ENCODE results near the gene KREMEN2.
"Not testable (repeated sequence)": the region's sequence is repeated elsewhere in the genome, so short reads cannot be mapped to it uniquely, and the experiment has no call there.

The KREMEN2 gene, protein sequence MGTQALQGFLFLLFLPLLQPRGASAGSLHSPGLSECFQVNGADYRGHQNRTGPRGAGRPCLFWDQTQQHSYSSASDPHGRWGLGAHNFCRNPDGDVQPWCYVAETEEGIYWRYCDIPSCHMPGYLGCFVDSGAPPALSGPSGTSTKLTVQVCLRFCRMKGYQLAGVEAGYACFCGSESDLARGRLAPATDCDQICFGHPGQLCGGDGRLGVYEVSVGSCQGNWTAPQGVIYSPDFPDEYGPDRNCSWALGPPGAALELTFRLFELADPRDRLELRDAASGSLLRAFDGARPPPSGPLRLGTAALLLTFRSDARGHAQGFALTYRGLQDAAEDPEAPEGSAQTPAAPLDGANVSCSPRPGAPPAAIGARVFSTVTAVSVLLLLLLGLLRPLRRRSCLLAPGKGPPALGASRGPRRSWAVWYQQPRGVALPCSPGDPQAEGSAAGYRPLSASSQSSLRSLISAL

DNA sequence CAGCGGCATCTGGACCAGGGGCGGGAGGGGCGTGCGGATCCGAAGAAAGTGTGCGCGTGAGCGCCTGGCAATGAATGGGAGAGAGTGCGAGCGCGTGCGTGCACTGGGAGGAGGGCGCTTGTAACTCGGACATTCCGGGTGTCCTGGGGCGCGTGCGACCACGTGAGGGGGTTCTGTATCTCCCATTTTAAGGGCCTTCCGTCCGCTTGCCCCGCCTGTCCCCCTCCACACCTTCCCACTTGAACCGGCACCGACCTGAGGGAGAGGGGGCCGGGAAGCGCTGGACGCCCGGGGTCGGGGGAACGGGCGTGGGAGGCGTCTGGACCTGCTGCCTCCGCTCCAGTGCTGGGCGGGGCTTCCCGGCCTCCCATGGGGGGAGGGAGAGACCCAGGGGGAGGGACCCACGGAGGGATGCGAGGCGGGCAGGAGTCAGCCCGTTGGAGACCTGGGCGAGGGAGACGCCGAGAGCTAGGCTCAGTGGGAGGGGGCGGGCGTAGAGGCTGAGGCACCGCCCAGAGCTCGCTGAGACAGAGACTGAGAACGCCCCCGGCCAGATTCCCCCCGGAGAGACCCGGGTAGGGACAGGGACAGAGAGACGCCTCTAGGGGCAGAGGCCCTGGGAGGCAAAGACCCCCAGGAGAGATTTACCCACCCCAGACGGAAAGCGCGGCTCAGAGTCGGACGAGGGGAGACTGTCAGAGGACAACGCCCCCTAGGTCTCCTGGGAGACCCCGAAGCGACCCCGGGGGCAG, at the start of gene KREMEN2:
Gene KREMEN2, plus strand, starts transcription at position 553 of the 752 bp plus-strand sequence. CDS start 246 bp downstream, outside the sequence.
- DNase-seq, result peak in 1 of 4 experiments; percentile 26

DNA sequence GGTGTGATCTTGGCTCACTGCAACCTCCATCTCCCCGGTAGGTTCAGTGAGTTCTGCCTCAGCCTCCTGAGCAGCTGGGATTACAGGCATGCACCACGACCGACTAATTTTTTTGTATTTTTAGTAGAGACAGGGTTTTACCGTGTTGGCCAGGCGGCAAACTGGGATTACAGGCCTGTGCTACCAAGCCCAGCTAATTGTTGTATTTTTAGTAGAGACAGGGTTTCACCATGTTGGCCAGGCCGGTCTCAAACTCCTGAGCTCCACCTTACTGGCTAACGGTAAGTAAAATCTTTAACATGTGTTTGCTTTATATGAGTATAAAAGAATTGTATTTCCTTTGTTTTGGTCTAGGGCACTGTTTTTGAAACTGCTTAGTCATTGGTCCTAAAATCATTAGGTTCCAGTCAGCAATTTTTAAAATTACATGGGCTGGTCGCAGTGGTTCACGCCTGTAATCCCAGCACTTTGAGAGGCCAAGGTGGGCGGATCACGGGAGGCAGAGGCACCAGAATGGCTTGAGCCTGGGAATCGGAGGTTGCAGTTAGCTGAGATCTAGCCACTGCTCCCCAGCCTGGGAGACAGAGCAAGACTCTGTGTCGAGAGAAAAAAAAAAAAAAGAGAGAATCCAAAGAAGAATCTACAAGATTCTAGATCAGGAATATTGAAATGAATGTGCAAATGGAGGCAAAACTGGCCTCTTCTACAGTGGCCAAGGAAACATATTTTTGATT, 48.7 kb upstream of the KREMEN2 start:
- no peak for DNase-seq

DNA sequence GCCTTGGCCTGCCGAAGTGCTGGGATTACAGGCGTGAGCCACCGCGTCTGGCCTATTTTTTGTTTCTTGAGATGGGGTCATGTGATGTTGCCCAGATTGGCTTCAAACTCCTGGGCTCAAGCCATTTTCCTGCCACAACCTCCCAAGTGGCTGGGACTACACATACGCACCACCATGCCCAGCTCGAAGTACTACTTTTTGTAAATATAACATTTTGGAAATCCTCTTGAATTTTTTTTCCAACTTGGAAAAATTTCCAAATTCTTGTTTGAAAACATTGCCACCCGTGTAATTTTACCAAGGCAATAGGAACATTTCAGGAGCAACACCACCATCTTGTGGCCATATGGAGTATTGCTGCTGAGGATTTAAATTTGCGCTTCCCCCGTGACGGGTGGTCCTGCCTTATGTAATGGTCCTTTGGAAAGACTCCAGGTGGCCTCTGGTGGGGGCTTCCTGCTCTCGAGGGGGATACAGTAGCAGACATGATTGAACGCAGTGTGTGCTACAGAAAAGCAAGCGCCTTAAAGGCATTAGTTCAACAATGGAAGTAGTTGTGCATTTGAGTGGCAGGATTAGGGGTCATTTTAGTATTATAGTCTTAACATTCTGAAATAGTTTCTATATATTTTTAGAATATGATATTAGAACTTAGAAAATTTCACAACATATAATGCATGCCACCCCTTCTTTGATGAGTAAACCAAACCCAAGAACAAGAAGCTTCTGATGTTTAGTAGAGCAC, 44.4 kb upstream of the KREMEN2 start:
- DNase-seq, result peak in 2 of 4 experiments; percentile 39 to 42

DNA sequence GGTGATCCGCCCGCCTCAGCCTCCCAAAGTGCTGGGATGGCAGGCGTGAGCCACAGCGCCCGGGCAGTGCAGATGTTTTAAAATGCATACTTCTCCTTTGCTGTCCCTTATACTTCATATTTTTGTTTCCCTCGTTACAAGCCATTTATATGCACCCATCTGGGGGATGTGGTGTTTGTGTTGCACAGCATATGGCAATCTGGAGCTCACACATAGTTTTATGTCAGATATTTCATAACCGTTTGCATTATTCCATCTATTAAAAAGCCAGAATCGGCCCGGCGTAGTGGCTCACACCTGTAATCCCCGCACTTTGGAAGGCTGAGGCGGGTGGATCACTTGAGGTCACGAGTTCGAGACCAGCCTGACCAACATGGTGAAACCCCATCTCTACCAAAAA, 40.6 kb upstream of the KREMEN2 start:
- no peak for DNase-seq

DNA sequence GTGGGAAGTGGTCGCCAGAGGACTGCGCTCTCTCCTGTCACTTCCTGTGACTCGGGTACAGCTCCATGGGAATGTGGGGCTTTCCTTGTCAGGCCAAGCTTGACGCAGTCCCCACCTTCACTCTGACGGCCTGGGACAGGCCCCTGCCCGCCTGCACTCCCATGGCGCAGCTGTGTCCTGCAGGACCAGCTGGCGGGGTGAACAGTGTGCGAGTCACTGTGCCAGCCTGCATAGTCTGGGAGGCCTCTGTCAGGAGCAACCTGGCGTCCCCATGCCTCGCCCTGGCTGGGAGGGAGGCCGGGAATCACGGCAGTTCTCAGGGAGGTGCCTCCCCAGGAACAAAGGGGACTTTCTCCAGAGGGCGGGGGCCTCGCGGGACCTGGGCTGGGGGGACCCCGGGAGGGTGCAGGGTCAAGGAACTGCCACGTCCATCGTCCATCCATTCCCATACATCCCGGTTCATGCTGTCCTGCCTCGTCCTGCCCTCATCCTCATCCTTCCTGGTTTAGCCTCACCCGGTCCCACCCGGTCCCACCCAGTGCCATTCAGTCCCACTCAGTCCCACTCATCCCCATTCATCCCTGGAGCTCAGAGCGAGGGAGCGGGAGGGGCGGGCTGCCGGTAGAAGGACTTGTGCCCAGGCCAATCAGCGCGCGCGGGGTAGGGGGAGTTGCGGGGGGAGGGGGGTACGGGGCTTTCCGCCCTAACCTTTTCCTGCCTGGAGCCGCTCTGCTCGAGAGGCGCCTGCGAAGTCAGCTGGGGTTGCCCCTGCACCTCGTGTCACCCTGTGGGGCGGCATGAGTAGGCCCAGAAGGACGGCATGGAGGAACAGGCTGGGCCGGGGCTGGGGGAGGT, 38.9 kb upstream of the KREMEN2 start:
- no peak for DNase-seq

DNA sequence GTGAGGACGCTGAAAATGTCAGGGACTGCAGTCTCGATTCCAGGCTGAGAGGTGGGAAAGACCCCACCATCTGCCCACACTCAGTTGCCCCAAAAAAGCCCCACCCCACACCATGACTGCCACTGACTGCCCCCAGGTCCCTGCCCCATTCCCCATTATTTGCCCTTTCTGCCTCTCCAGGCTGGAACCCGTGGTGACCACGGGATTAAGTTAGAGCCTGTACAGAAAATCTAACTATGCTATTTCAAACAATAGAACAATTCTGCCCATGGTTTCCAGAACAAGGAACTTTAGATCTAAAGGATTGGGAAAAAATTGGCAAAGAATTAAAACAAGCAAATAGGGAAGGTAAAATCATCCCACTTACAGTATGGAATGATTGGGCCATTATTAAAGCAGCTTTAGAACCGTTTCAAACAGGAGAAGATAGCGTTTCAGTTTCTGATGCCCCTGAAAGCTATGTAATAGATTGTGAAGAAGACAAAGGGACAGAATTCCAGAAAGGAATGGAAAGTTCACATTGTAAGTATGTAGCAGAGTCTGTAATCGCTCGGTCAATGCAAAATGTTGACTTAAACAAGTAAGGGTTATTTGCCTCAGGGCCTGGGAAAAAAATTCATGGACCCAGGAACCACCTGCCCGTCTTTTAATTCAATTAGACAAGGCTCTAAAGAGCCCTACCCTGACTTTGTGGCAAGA, 38.0 kb upstream of the KREMEN2 start:
- DNase-seq, result no peak

DNA sequence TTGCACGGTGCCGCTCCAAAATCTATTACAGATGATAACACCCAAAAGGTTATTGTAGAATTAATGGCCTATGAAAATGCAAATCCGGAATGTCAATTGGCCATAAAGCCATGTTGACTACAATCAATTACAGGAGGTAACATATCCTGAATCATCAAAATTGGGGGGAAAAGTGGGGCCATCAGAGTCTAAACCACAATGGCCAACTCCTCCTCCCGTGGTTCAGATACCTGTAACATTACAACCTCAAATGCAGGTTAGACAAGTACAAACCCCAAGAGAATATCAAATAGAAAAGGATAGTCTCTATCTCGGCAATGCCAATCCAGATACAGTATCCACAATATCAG, 37.5 kb upstream of the KREMEN2 start:
- DNase-seq, result no peak

DNA sequence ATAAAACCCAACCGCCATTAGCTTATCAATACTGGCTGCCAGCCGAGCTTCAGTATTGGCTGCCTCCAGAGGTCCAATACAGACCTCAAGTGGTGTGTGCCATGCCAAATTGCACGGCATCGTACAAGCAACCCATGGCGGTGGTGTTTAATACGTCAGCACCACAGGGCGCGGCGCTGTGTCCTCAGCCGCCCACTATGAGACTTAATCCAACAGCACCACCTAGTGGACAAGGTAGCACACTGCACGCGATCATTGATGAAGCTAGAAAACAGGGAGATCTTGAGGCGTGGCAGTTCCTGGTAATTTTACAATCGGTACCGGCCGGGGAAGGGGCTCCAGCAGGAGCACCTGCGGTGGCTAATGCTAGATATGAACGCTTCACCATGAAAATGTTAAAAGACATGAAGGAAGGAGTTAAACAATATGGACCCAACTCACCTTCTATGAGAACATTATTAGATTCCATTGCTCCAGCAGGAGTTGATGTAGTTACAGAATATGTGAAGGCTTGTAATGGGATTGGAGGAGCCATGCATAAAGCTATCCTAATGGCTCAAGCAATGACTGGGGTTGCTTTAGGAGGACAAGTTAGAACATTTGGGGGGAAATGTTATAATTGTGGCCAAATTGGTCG, 36.9 kb upstream of the KREMEN2 start:
- DNase-seq, result peak; percentile 57 to 79 (median 74)

DNA sequence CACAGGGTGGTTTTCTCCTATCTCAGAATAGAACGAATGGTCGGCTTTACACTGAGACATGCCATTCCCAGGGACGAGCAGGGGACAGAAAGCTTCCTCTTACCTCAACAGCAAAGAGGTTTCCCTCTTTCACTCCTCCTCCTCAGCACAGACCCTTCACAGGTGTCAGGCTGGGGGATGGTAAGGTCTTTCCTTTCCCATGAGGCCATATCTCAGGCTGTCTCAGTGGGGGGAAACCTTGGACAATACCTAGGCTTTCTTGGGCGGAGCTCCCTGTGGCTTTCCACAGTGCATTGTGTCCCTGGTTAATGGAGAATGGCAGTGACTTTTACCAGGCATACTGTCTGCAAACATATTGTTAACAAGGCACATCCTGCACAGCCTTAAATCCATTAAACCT, 35.9 kb upstream of the KREMEN2 start:
- DNase-seq, result not testable (repeated sequence)

DNA sequence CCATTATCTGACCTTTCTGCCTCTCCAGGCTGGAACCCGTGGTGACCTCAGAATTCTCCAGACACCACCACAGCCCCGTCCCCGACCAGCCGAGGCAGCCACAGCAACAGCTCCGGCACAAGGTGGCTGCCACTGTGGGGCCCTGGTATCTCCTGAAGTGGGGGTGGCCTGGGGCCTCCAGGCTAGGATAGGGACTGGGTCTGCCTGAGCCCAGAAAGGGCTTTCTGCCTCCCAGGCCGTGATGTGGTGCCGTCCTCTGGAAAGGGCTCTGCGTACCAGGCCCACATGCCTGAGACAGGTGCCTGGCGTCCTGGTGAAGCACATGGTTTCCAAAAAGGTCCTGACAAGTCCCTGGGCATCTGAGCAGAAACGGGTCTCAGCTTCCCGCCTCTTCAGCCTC, 35.3 kb upstream of the KREMEN2 start:
- DNase-seq, result no peak

DNA sequence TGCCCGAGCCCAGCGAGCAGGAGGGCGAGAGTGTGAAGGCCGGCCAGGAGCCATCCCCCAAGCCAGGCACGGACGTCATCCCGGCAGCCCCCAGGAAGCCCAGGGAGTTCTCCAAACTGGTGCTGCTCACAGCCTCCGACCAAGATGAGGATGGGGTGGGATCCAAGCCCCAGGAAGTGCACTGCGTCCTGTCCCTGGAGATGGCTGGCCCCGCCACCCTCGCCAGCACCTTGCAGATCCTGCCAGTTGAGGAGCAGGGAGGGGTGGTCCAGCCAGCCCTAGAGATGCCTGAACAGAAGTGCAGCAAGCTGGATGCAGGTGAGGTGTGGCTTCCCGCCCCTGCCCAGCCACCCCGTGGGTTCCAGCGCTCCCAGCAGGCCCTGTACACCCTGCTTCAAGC, 34.4 kb upstream of the KREMEN2 start:
- DNase-seq, result no peak

DNA sequence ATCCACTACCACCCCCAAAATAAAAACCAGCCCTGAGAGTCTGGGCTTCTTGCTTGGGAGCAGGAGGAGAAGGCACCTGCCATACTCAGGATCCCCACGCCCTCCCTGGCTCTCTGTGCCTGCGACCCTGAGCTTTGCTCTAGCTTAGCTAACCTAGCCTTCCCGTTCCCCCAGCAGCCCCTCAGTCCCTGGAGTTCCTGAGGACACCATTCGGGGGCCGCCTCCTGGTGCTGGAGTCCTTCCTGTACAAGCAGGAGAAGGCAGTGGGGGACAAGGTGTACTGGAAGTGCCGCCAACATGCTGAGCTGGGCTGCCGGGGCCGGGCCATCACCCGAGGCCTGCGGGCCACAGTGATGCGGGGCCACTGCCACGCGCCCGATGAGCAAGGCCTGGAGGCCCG, 33.8 kb upstream of the KREMEN2 start:
- no peak for DNase-seq

DNA sequence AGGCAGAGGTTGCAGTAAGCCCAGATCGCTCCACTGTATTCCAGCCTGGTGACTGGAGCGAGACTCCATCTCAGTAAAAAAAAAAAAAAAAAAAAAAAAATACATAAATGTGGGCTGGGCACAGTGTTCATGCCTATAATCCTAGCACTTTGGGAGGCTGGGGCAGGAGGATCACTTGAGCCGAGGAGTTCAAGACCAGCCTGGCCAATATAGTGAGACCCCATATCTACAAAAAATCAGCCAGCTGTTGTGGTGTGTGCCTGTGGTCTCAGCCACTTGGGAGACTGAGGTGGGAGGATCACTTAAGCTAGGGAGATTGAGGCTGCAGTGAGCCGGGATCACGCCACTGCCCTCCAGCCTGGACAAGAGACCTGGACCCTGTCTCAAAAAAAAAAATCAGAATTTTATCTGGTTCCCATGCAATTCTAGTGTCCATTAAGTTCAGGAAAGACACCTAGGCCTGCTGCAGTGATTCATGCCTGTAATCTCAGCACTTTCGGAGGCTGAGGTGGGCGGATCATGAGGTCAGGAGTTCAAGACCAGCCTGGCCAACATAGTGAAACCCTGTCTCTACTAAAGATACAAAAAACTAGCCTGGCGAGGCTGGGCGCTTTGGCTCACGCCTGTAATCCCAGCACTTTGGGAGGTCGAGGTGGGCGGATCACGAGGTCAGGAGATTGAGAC, 32.7 kb upstream of the KREMEN2 start:
- not testable (repeated sequence) for DNase-seq

DNA sequence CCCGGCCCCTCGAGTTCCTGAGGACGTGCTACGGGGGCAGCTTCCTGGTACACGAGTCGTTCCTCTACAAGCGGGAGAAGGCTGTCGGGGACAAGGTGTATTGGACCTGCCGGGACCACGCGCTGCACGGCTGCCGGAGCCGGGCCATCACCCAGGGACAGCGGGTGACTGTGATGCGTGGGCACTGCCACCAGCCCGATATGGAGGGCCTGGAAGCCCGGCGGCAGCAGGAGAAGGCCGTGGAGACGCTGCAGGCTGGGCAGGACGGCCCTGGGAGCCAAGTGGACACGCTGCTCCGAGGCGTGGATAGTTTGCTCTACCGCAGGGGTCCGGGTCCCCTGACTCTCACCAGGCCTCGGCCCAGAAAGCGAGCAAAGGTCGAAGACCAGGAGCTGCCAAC, 30.9 kb upstream of the KREMEN2 start:
- DNase-seq, result no peak

DNA sequence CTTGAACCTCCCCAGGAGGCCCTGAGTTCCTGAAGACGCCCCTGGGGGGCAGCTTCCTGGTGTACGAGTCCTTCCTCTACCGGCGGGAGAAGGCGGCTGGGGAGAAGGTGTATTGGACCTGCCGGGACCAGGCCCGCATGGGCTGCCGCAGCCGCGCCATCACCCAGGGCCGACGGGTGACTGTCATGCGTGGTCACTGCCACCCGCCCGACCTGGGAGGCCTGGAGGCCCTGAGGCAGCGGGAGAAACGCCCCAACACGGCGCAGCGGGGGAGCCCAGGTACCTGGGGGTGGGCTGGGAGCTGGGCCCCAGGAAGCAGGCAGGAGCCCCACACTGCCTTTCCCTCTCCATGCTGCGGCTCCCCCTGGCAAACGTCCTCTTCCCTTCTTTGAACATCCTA, 30.4 kb upstream of the KREMEN2 start:
- DNase-seq, result no peak

DNA sequence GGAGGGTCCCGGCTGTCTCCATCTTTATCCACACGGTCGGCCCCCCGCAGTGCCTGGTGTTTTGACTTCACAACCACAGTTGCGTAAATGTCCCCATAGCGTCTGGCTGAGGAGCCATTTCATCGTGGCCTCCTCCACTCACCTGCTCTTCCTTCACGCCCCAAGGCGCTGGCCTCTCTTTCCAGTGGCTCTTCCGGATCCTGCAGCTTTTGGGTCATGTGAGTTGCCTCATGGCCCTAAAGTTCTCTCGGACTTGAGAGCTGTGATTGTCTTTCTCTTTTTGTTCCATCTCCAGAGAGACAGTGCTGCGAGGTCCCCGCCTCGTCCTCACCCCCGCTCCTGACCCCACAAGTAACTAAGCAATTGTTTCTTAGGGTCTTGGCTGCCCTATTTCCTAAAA, 29.6 kb upstream of the KREMEN2 start:
- DNase-seq, result no peak

DNA sequence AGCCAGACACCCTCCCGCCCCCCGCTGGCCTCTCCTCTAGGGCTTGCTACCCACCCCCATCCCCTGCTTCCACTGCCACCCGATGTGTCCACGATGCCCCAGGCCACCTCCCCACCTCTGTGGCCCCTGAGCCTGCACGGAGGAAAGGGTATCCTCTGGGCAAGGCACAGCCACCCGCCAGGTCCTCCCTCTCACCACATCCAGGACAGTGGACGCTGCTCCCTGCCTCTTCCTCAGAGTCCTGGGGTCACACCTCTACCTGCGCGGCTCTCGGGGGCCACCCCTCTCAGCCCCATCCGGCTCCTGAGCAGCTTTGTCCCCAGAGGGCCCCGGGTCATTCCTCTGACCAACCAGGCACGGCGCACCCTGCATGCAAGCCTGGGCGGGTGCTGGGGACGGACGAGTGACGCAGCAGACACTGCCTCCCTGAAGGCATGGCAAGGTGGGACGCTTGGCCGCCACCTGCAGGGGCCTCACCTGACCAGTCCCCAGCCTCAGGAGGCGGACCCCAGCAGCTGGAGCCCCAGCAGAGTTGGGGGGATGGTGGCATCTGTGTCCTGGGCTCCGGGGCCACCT, 27.6 kb upstream of the KREMEN2 start:
- DNase-seq, result no peak

DNA sequence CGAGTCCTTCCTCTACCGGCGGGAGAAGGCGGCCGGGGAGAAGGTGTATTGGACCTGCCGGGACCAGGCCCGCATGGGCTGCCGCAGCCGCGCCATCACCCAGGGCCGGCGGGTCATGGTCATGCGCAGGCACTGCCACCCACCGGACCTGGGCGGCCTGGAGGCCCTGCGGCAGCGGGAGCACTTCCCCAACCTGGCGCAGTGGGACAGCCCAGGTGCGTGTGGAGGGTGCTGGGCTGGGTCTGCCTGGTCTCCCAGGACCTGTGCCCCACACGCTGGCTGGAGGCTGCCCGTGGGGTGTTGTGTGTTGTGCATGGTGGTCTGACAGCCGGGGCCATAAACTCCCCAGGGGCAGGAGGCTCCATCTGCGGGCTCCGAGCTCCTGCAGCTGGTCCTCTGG, 26.9 kb upstream of the KREMEN2 start:
- no peak for DNase-seq

DNA sequence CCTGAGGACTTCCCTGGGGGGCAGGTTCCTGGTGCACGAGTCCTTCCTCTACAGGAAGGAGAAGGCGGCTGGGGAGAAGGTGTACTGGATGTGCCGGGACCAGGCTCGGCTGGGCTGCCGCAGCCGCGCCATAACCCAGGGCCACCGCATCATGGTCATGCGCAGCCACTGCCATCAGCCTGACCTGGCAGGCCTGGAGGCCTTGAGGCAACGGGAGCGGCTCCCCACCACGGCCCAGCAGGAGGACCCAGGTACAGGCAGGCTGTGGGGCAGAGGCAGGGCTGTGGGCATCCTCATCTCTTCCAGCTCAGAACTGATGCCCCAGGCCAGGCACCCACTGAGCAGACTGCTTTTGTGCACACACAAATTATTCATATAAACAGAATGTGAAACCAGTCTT, 25.9 kb upstream of the KREMEN2 start:
- DNase-seq, result no peak

DNA sequence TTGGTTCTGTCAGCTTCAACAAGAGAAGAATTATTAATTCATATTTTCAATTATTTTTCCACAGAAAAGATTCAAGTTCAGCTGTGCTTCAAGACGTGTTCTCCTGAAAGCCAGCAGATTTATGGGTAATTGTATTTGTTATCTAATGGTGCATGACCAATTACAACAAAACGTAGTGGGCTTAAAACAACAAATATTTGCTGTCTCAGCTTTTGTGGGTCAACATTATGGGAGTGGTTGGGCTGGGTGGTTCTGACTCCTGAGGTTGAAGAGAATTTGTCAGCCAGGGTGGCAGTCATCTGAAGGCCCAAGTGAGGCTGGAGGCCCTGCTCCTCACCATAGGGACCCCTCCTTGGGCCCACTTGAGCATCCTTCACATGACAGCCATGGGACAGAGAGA, 24.1 kb upstream of the KREMEN2 start:
- no peak for DNase-seq

Data from activated naive CD4-positive, alpha-beta T cell (primary cell).